H1 (cell line): ENCODE results near the gene NOTCH4. TPM values are rescaled to one million over a fixed set of nuclear protein-coding genes. Genes with fewer than 3 reads are reported as not detected.

Experiments used
- NANOG ChIP-seq: IDR thresholded peaks from 2 replicates; pipeline ENCODE4 v1.6.1; 2011; ENCODE audit warnings: low read length, low read depth, mild to moderate bottlenecking, inconsistent platforms; ENCODE audit not compliant: insufficient read depth, poor library complexity, severe bottlenecking
- PHF8 ChIP-seq: fragments of 200-600 bp; sonication (generic); conservative IDR thresholded peaks from 2 replicates; pipeline ENCODE4 v1.7.1; 2012; ENCODE audit warnings: low read depth, mild to moderate bottlenecking, inconsistent platforms, low read length, moderate library complexity
- polyA plus RNA-seq, 7 experiments: library from polyadenylated mRNA; depleted of rRNA in 3 of 7; stranded (reverse) in 5 of 7; unstranded in 2 of 7; fragments of >200 nt in 5 of 7; fragments of 200-250 nt in 2 of 7; gene quantifications; 1 replicate in 5 of 7; 2 replicates in 1 of 7; 4 replicates in 1 of 7; pipeline versions ENCODE4 v1.2.1 to v1.2.3, GENCODE V29; 2011 to 2013; ENCODE audit warnings: missing spikeins in 2 of 7, mixed read lengths in 2 of 7
- total RNA-seq: library from RNA; stranded (reverse); fragmentation: NEBNext Ultra II Directional; extraction: Animal tissue kit (Norgen Biotek cat#: 25700); gene quantifications from 2 replicates; pipeline ENCODE4 v1.2.1, GENCODE V29; 2021

Gene NOTCH4
- total and polyA plus RNA-seq, 2 of the 8 experiments (the other 6 are each of a cell fraction or from before 2014, with no cell fraction given), result 1.9 to 2.8 TPM

DNA sequence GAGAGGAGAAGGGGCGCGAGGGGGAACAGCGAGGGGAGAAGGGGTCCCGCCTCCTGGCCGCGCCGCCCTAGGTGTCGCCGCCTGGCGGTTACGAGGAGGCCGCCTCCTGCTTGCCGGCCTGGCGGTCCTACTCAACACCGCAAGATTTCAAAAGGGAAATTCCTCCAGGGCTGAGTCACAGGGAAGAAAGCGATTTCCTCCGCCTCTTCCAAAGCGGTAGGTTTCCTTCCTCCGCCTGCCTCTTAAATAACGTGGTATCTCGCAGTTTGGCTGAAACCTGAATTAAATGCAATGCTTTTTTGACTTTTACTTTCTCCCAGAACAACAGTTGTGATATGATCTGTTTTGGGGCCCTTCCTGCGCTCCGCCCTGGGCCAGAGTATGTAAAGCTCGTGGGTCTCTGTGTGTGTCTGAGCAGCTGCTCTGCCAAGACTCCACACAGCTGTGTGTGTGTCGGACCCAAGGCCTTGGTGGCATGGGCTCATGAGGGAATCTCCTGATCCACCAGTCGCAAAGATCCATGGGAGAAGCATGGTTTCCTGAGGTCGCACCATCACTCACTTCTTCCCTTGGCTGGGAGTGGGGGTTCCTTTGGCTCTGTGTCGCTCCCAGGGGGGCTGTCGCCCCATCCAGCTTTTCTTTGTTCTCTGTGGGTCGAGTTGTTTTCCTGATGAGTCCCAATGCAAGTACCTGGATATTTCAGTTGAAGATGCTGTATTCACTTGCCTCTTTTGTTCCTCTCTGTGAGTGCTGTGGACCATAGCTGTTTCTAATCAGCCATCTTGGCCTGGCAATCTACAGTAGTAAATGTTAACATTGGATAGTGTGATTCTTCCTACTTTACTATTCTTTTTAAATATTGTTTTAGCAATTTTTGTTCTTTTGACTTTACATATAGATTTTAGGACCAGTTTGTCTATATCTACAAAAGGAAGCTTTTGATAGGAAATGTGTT, 31.6 kb upstream of the NOTCH4 start (continued):
- TF ChIP-seq NANOG, result no peak
- TF ChIP-seq PHF8, result no peak
